NK-92 treated with Interleukin-12 subunit alpha and Interleukin-12 subunit beta, amount 100 ng/mL, for 24 hours (cell line): ENCODE data around the gene GATA1.

Source experiments
- DNase-seq: peaks from one replicate; lab custom pipeline; 2025; lab: John Stamatoyannopoulos, UW

Gene GATA1

GRCh38 chrX:48786341-48786800 is at the start of gene GATA1:
Gene GATA1 (plus strand): TSS chrX:48786590. CDS start chrX:48791110, 4,520 bp downstream.
- no peak for DNase-seq

DNA sequence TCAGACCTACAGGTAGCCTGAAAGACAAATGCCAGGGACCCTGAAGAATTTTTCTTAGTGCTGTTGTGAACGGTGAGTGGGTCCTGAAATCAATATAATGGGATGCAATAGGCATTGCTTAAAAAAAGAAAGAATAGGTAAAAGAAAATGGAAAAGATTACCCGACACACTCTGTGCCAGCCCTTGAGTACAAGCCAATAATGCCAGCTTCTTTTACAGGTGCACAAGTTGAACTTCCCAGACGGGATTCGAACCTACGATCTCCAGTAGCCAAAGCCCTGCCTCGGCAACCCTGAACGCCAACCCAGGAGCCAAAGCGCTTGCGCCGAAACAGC is 49.5 kb upstream of the GATA1 start:
- DNase-seq, result no peak

DNA sequence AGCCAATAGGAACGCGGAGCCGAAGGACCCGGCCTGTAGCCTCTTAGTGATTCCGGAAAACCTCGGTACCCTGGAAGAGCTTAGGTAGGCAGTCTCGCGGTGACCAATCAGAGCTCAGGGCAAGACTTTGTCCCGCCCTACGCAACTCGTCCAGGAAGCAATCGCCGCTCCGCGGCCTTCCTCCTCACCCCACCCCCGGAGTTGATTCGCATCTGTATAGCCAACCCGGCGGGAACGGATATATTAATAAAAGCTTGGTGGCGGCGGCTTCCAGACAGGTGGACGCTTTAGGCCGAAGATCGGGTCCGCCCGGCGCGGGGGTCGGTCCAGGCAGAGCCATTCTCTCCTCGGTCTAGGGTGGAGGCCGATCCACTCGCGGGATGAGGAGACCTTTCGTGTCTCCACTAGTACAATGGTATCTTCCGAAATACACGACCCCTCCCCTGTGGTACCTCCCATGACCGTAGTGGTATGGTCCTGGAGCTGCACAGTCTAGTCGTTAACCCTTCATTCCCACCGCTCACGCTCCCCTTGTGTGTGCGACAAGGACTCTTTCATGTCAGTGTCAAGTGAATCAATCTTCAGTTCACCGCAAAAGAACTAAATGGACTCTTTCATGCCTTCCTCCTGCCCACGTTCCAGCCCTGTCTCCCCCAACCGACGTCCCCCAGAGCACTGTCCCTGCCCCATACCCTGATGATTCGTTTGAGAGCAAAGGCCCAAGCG is 49.0 kb upstream of the GATA1 start:
- peak; percentile 83 for DNase-seq

GRCh38 chrX:48737940-48738339 is 48.5 kb upstream of the GATA1 start:
- no peak for DNase-seq

- no peak for DNase-seq
Observed at GRCh38 chrX:48741834-48742233, 44.6 kb upstream of the GATA1 start.

DNA sequence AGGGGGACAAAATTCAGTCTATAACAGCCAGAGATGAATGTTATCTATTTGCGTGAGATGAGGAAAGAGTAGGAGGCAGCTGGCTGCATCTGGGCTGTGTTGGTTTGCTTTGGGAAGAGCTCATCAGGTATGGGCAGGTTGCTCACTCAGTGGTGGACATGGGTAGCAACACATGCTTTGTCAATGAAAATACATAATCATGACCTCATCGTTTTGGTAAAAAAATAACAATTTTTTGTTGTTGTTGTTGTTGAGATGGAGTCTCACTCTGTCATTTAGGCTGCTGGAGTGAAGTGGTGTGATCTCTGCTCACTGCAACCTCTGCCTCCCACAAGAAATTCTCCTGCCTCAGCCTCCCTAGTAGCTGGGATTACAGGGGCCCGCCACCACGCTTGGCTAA is 41.2 kb upstream of the GATA1 start:
- DNase-seq, result no peak

DNA sequence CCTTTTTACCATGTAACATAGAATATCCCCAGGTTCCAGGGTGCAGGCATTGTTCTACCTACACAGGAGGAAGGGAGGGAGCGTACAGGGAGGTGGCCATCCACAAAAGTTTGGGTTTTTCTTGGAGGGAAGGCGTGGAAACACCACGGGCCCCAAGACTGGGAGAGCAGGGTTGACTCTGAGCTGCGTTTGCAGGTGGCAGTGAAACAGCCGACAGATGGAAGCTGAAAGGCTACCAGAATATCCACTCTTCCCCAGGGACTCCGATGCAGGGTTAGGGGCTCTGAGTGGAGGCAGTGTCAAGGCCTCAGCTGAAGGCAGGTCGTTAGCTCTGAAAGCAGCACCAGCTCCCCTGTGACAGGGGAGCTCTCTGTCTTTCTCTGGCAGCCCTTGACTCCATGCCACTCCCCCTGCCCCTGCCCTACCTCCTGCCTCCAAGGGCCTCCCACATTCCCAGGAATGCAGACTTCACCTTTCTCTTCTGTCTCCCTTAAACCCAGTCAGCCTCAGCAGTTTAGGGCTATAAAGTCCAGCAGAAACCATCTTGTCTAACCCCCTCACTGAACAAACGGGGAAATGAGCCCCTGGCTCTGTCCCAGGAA is 38.9 kb upstream of the GATA1 start:
- DNase-seq, result no peak

- DNase-seq, result no peak
Observed at GRCh38 chrX:48749182-48749581, 37.2 kb upstream of the GATA1 start.

GRCh38 chrX:48751343-48751742 is 35.0 kb upstream of the GATA1 start:
- no peak for DNase-seq

- no peak for DNase-seq
Observed at GRCh38 chrX:48752498-48752897, 33.9 kb upstream of the GATA1 start.

GRCh38 chrX:48753708-48754228 is 32.6 kb upstream of the GATA1 start:
- no peak for DNase-seq

GRCh38 chrX:48754238-48754637 is 32.2 kb upstream of the GATA1 start:
- no peak for DNase-seq

DNA sequence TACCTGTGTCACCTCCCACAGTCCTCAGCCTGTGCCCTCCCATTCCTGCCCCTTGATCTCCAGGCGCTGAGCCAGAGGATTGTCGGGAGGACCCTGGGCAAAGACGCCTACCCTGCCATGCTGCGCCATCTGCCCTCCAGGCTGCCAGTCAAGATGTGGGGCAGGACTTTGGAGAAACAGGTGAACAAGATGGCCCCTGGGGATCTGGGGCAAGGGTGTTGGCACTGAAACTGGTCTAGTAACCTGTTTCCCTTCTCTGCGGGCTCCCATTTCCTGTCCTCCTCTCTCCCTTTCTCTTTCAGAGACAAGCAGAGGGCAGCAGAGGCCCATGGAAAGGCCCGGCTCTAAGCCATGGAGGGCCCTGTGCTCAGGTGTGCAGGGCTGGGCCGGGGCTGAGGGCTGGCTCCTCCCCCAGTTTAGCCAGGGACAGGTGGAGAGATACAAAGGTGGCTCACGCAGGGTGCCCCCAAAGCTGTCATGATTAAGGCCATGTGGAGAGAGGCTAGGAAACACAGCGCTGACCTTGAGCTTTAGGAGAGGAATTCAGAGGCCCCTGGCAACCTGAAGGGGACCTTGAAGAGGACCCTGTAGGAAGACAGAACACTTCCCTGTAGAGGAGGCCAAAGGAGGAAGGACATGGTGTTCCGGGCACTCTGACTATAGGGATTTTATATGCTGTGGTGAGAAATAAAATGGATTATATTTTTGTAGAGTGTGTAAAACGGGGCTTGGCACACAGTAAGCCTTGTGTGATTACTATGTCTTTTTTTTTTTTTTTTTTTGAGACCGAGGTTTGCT is 24.5 kb upstream of the GATA1 start, which contains the start of gene GLOD5:
Gene GLOD5, plus strand, starts transcription at position 74 of the 798 bp plus-strand sequence. Its CDS starts 44 bp downstream, at position 118.
- no peak for DNase-seq

- DNase-seq, result no peak
Observed at GRCh38 chrX:48769230-48769629, 17.2 kb upstream of the GATA1 start.

DNA sequence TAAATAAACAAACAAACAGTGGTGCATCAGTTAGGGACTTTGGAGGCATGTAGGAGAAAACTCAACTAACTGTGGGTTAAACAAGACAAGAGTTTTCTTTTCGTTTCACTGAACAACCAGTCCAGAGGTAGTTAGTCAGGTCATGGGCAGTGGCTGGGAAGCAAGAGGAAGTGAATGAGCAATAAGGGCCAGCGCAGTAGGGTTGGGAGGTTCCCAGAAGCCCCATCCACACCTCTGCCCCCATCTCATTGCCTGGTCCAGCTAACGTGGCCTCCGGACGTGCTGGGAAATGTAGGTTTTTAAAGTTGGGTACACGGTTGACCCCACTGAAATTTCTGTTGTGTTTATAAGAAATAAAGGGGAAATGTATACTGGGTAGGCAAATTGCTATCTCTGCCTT is 16.1 kb upstream of the GATA1 start:
- DNase-seq, result no peak

- no peak for DNase-seq
Observed at GRCh38 chrX:48772602-48773001, 13.8 kb upstream of the GATA1 start.

DNA sequence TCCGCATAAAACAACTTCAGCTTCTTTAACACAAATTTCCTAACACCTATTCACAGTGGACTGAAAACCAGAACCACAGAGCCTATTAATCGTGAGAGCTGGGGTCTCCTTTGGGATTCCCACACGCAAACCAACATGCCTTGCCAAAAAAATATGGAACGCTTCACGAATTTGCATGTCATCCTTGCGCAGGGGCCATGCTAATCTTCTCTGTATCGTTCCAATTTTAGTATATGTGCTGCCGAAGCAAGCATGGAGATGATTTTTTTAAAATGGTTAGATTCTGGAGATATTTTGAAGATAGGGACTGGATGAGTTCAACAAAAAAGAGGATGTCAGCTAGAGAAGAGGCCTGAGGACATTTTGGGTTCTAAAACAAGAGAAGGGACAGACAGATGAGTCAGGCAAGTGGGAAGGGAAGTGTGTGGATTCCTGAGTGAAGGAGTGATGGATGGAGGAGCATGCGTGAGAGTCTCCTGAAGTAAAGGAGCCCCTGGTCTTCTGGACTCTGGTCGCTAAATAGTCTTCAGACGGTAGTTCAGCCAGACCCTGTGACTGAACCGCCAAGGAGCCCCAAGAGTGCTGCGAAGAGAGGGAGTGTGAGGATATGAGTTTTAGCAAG is 9.5 kb upstream of the GATA1 start:
- no peak for DNase-seq

DNA sequence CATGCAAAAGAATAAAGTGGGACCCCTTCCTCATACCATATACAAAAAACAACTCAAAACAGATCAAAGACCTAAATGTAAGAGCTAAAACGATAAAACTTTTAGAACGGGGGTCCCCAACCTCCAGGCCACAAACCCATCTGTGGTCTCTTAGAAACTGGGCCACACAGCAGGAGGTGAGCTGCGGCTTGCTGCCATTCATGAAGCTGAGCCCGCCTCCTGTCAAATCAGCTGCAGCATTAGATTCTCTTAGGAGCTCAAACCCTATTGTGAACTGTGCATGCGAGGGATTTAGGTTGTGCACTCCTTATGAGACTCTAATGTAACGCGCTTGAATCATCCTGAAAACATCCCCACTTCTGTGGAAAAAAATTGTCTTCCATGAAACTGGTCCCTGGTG is 7.0 kb upstream of the GATA1 start:
- DNase-seq, result no peak

DNA sequence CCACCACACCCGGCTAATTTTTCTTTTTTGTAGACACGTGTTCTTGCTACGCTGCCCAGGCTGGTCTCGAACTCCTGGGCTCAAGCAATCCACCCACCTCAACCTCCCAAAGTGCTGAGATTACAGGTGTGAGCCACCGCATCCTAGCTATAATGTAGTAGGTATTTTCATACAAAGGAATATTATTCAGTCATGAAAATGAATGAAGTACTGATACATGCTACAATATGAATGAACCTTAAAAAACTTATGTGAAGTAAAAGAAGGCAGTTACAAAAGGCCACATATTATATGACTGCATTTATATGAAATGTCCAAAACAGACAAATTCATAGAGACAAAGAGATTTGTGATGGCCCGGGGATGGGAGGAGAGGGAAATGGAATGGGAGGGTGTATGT is 4.7 kb upstream of the GATA1 start:
- DNase-seq, result no peak

GRCh38 chrX:48782216-48782615 is 4.2 kb upstream of the GATA1 start:
- DNase-seq, result no peak

GRCh38 chrX:48782795-48783194 is 3.6 kb upstream of the GATA1 start:
- no peak for DNase-seq

GRCh38 chrX:48784726-48785125 is 1.7 kb upstream of the GATA1 start:
- no peak for DNase-seq
